ENCODE data around the gene MARCHF3.
"Not testable (repeated sequence)": the region's sequence is repeated elsewhere in the genome, so short reads cannot be mapped to it uniquely, and the experiment has no call there.

The MARCHF3 gene, protein sequence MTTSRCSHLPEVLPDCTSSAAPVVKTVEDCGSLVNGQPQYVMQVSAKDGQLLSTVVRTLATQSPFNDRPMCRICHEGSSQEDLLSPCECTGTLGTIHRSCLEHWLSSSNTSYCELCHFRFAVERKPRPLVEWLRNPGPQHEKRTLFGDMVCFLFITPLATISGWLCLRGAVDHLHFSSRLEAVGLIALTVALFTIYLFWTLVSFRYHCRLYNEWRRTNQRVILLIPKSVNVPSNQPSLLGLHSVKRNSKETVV

DNA sequence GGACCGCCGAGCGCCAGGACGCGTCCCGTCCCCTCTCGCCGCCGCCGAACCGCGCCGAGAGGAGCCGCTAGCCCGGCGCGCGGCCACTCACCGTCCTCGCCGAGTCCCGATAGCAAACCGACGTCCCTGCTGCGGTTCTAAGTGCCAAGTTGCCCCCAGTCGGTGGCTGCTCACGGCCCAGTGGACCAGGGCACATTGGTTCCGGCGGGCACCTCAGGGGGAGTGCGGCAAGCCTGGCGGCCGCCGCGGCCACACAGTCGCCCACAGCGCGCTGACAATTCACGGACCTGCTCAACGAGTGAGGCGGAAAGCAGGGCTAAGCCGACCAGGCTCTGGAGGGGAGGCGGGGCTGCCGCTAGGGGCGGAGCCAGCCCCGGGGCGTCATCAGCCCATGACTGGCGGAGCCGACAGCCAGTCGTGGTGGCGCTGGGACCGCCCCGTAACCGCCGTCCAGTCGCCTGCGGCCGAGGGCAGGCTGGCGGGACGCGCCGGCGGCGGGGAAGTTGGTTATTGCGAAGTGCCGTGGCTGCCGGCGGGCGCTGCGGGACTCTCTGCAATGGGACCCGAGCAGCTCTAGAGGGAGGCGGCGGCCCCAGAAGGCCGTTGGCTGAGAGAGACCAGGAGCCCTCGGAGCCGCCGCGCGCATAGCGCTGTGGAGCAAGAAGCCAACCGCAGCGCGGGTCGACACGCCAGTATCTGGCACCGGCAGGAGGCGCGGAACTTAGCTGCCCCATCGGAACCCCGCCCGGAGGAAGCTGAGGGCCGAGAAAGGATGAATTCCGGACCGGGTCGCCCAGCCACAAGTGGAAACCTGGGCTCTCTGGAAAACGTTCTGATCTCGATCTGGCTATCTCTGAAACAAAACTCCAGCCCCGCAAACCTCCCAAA lies at the start of gene MARCHF3:
Gene MARCHF3 (minus strand): TSS at position 300 of the 888 bp plus-strand sequence. CDS start 112,387 bp downstream, outside the sequence.
- DNase-seq (ENCODE audit: low read depth) = peak; percentile 78

DNA sequence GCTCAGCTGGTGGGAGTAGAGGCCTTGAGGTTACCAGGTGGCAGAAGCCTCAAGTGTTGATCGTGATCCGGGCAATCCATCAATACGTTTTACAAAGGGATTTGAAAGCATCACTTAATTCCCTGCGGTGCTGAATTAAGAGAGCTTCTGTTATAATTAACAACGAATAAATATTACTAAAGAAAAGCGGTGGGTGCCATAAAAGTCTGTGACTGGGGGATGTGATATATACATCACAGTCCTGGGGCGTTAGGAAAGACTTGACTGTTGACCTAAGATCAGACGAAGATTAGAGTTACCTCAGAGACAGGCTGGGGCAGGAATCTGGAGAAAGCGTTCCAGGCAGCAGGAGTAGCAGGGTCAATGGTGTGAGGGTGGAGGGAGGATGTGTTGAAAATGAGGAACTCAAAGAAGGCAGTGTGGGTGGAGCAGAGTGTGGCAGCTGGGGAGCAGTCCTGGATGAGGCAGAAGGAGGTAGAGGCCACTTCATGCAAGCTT lies 49.7 kb upstream of the MARCHF3 start:
- no peak for DNase-seq (ENCODE audit: low read depth)

DNA sequence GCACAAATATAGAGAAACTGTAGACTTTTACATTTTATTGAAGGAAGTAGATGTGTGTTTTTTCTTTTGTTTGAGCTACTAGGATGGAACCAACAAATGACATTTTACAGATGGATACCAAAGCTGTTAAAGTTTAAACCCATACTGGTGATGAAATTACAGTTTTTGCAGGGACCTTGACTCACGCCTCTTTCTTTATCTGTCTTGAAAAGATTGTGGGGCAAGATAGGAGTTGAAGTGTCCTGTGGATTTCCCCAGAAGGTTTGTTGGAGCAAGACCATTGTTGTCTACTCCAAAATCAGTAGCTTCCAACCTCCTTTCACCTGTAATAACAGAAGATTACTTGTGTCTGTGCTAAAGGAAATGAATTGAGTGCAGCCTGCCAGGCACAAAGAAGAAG lies 47.0 kb upstream of the MARCHF3 start:
- no peak for DNase-seq (ENCODE audit: low read depth)

DNA sequence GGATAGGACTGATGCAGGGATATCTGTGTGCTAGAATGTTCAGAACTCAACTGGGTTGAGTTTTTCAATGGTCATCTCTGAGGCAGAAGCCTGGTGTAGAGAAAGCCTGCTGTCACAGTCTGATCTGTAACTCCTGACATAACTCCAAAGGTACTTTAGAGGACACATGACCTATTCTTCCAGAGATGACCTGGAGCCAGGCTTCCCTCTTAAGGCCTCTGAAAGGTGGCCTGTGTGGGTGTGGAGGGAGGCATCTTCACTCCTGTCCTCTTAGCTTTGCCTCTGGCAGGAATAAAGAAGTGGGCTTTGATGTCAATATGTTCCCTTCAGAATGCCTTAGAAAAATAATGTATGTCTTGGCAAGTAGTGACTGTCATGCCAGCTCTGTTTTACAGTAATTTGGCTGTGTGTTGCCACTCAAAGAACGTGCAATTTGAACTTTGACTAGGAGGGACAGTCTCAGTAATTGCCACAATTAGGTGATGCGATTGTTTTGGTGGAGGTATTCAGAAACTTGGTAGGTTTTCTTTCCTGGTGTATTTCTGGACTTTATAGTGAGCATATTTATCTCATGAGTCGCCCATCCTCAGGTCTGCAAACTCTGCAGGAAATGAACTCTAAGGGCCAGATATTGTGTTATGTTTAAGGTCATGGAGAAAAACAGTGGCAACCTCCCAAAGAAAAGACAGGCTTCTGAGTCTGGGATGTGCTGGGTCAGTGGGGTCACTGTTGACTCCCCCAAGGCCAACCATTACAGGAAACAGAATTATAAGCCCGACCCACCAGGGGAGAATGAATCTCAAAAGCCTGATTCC lies 46.2 kb upstream of the MARCHF3 start:
- no peak for DNase-seq (ENCODE audit: low read depth)

DNA sequence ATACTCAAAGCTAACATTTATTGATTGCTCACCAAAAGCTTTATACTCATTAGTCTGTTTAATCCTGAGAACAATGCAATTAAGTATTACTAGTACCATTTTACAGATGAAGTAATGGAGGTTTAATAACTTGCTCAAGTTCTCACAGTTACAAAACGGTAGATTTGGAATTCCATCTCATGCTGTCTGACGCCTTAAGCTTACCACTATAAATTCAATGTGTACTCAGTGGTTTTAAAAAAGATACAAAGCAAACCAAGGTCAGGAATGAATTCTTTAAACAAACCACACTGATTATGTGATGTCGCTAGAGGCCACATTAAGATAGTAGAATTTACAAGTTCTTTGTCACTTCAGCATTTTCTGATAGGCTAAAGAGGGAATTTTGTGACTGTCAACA lies 44.1 kb upstream of the MARCHF3 start:
- no peak for DNase-seq (ENCODE audit: low read depth)

DNA sequence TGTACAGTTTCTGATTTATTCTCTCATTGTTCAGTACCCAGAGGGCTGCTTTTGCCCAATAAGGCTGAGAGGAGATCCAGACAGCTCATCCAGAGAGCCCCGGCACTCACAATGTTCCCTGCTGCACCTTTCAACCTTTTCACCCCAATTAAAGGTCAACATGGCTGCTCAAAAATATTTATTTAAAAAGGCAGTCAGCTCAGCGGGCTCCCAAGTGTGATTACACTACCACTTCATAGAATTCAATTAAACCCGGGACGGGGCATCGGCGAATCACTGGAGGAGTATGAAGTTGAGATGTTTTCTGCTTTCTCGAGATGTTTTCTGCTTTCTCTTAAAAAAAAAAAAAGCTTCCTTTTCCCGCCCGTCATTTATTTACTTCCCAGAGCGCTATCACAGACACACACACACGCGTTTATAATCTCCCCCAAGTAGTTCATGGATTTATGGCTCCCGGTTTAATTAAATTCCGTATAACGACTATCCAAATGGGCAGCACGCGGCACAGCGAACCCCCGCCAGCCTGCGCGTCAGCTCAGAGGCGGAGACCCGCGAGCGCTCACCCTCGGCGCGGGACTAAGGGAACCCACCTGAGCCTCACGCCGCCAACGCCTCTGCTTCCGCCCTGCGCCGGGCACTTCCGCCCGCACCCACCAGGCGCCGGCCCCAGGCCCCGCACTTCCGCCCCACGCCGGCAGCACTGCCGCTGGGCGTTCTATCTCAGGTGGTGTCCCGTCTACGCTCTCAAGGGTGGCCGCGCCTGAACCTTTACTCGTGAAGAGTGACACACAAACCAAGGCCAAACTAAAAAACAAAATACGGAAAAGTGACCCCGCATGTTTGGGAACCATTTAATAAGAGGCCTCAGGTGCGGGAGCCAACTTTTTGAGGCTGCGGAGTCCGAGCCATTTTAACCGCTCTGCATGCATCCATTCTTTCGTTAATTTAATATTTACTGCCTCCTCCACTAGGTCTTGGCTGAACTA lies 42.8 kb upstream of the MARCHF3 start, which contains the start of gene C5orf63:
Gene C5orf63 (minus strand): TSS at position 642 of the 986 bp plus-strand sequence. CDS start 14,507 bp downstream, outside the sequence.
- DNase-seq (ENCODE audit: low read depth) = peak; percentile 28

DNA sequence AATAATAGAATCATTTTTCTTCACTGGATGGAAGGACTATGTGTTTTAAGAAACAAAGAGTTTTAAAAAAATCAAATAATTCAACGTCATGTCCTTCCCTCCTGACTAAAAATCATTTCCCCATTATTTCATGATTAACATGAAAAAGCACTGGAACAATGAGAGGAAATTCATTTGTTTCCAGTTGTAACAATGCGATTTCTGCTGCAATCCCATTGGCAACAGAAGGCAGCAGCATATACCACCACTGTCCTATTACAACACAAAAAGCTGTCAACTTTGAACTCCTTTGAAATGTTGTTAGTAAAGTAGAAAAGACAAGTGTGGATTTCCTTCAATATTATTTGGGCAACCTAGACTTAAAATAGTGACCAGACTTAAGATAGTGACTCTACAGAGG lies 39.9 kb upstream of the MARCHF3 start:
- no peak for DNase-seq (ENCODE audit: low read depth)

DNA sequence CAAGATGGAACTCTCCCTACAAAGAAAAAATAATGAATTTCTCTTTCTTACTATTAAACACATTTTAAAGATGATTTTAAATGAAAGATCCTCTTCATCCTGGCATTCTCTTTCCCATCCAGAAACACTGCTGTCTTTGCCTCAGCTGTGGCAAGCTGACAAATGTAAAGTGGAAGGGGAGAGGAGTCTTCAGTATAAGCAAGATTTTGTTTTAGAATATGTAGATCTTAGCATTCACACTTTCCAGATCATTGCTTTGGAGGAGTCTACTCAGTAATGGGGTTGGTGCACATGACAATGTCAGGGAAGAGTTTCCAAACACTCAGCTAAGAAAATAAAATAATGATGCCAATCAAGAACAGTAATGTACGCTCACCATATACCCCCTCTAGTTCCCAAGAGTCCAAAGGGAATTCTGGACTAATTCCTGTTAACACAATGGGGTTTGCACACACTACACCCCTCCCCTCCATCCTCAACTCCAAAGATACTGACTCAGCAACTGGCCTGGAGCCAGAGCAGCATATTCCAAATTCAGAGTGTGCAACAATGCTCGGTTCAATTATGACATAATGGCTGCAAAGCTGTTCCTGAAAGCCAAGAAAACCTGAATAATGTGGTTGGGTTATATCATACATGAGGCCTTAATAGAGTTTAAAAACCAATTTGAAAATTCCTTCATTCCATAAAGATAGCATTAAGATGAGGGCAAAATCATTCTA lies 38.3 kb upstream of the MARCHF3 start:
- no peak for DNase-seq (ENCODE audit: low read depth)

DNA sequence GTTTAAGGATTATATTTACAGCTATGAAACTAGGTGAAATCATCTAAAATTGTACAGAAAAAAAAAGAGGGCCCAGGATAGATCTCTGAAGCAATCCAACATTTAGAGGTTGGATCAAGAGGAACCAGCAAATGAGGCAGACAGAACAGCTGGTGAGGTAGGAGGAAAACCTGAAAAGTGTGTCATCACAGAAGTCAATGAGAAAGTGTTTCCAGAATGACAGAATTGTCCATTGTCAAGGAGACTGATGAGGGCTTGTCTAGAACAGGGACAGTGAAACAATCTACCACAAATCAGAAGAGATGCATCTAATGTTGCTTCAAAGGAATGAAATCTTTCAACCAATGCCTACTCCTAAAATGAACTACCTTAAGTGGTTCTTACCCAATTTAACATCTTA lies 36.4 kb upstream of the MARCHF3 start:
- no peak for DNase-seq (ENCODE audit: low read depth)

DNA sequence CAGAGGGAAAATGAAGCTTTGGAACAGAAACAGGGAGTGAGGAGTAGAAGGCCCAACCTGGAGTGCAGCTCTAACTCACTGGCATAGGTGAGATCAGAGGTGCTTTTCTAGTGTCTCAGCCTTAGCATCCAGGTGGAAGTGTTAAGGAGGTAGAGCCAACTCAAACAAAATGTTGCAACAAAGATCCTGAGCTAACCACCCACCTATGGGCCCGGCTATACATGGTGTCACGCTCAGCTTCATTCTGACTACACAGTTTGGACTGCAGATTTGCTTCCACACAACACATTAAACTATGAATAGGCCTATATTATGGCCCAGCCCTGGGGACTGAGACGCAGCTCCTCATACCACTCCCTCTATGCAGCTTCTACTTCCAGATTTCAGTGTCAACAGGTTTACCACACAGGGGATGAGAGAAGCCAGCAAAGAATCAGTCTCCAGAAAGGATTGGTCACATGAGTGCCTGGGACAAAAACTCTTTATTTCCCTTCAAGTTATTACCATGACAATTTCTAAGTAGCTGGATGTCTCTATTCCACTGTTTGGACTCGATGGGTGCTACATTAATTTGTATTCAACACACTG lies 34.0 kb upstream of the MARCHF3 start:
- no peak for DNase-seq (ENCODE audit: low read depth)

DNA sequence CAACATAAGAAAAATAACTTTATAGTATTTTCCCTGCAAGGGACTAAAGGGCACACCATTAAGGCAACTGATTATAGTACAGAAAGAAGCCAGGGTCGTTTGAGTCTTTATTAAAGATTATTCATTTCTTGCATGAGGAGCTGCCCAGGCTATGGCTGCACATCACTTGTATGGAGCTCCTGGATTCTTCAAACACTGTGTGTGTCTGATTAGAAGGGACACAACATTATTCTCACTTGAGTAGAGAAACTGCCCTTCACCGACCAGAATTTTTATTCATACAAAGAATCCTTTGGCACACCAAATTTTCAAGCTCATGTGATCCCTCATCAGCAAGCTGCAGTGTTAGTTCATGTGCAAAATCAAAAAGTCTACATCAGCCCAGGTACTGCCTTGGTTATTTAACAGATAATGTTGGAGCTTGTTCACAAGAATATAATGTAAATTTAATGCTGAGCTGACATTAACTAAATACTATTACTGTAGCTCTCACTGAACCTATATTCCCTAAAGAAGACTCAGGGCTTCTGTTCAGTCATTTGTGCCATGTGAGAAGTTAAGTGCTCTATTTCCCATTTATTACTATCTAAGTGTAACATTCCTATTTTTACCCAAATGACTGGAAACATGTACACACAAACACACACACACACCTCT lies 33.0 kb upstream of the MARCHF3 start:
- DNase-seq (ENCODE audit: low read depth) = no peak

DNA sequence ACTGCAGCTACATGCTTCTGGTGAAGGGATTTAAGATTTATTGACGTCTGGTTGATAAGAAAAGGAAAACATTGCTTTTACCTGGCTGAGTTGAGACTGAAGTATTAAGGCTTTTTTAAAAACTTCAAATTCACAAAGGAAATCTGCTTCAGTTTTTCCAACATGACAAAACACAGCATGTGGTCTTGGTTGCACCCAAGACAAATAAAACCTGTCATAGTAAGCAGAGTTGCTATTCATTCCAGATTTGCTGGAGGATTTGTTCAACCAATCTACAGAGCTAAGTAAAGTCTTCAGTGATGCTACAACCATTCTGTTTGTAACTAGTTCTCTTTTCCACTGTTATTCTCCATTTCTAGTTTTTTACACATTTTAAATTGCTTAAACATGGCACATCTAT lies 31.6 kb upstream of the MARCHF3 start:
- DNase-seq (ENCODE audit: low read depth) = no peak

DNA sequence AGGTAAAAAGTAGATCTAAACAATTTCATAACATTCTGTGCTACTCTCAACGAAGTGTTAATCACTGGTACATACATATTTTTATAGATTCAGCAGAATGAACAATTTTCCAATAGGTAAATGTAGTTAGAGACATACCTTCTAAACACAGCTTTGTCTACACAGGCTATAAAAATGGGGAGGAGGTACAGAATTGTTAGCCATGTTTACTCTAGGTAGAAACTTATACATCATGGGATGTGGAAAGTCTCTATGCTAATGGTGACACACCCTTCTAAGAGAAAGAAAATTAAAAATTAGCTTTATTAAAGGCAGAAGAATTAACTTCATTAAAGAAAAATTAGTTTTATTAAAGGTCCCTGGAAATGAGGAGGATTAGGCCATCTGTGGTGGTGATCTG lies 31.2 kb upstream of the MARCHF3 start:
- no peak for DNase-seq (ENCODE audit: low read depth)

DNA sequence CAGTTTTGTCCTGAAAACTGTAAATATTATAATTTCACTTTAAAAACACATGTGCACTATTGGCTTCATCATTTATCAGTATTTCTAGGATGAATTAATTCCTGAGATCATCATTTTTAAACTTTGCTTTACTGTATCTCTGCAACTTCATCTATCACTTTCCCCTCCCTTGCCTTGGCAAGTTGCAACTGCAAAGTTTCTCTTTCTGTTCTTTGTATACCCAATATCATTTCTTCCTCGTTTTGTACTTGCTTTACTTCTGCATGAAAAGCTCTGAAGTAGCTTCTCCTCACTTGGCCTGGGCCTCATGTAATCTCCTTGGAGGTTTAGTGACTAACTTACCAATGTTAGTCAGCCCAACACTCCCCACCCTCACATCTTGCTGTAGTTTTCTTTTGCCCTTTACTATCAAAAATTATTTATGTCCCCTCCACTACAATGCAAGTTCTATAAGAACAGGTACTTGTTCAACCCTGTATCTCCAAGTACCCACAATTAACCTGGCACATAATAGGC lies 30.2 kb upstream of the MARCHF3 start:
- DNase-seq (ENCODE audit: low read depth) = no peak

DNA sequence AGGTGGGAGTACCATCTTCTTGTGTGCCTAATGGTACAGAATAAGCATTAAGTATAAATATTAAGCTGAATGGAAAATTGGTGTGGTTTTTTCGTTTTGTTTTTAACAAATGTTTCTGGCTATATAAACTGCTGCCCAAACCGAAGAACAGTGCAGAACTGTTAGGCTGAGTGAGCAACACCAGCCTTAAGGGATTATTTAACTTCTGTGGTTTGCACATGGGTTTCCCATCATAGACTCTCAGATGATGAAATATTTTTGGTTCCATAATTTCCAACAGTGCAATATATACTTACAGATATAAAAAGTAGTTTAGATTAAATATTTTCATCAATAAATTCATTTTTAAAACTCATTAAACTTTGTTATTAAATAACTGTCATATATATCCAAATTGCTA lies 26.5 kb upstream of the MARCHF3 start:
- no peak for DNase-seq (ENCODE audit: low read depth)

DNA sequence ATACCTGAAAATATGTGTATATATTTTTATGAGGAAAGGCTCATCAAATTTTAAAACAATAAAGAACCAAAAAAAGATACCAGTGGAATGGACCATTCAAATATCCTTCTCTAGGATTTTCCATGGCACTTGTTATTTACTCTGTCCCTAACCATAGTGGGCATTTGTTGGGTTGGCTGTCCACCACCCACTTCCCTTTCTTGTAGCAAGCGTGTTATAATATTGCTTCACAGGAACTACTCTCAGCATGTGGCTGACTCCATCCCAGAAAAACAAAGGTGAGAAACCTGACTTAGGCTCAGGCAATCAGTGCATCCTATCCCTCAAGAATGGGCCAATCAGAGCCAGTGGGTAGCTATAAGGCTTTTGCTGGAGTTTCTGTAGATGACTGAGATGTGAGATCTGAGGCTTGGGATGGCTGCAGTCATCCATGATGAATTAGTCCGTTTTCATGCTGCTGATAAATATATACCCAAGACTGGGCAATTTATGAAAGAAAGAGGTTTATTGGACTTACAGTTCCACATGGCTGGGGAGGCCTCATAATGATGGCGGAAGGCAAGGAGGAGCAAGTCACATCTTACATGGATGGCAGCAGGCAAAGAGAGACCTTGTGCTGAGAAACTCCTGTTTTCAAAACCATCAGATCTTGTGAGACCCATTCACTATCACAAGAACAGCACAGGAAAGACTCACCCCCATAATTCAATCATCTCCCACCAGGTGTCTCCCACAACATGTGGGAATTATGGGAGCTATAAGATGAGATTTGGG lies 25.7 kb upstream of the MARCHF3 start:
- no peak for DNase-seq (ENCODE audit: low read depth)

DNA sequence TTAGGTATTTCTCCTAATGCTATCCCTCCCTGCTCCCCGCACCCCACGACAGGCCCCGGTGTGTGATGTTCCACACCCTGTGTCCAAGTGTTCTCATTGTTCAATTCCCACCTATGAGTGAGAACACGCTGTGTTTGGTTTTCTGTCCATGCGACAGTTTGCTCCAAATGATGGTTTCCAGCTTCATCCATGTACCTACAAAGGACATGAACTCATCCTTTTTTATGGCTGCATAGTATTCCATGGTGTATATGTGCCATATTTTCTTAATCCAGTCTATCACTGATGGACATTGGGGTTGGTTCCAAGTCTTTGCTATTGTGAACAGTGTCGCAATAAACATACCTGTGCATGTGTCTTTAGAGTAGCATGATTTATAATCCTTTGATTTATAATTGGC lies 23.2 kb upstream of the MARCHF3 start:
- DNase-seq (ENCODE audit: low read depth) = not testable (repeated sequence)

DNA sequence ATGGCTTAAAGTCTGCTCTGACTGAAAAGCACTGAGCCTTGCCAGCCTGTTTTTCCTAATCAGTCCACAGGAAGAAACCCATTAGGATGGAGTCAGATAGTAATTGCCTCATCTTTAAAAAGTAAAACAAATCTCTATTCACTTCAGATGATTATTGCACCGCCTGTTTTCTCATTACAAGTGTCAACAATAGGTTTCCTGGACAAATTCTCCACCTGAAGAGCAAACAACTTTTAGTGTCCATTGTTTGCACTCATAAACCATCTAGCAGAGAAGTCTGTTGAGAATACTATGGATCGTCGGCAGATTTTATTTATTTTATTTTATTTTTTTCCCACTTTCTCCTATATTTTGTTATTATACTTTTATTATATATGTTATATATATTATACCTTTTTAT lies 22.7 kb upstream of the MARCHF3 start:
- DNase-seq (ENCODE audit: low read depth) = no peak
